Activated CD4-positive, alpha-beta T cell treated with anti-CD3 and anti-CD28 coated beads for 48 hours (primary cell): ENCODE measurements around the gene CD58.
"Not testable (repeated sequence)": the region's sequence is repeated elsewhere in the genome, so short reads cannot be mapped to it uniquely, and the experiment has no call there.

Experiments
- DNase-seq: peaks from one replicate; pipeline ENCODE4 v3.0.0-alpha.2; 2020

The CD58 gene

DNA sequence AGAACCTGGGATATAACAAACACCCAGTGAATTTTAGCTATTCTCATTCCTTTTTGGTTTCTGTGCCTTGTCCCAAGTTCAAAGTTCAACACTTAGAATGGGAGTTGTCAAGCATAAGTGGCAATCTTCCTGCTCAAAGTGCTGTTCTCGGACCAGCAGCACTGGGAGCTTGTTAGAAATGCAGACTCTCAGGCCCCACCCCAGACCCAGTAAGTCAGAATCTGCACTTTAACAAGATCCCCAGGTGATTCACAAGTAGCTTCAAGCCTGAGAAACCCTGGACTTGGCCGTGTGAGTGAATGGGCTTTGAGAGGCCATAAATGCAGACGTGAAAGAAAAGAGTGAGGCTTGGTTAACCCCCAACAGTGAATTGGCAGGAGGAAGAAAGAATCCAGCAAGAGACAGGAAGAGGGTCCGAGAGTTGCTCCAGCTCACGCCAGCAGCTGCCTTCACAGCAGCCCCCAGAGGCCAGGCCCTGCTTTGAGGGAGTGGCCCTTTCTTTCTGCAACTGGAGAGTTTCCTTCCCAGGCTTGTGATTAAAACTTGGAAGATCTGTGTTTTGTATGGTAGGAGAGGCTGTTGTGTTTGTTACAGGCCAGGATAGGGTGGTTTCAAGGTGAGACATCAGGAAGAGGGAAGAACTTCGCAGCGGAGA lies 21.3 kb upstream of the CD58 start:
- DNase-seq = not testable (repeated sequence)

DNA sequence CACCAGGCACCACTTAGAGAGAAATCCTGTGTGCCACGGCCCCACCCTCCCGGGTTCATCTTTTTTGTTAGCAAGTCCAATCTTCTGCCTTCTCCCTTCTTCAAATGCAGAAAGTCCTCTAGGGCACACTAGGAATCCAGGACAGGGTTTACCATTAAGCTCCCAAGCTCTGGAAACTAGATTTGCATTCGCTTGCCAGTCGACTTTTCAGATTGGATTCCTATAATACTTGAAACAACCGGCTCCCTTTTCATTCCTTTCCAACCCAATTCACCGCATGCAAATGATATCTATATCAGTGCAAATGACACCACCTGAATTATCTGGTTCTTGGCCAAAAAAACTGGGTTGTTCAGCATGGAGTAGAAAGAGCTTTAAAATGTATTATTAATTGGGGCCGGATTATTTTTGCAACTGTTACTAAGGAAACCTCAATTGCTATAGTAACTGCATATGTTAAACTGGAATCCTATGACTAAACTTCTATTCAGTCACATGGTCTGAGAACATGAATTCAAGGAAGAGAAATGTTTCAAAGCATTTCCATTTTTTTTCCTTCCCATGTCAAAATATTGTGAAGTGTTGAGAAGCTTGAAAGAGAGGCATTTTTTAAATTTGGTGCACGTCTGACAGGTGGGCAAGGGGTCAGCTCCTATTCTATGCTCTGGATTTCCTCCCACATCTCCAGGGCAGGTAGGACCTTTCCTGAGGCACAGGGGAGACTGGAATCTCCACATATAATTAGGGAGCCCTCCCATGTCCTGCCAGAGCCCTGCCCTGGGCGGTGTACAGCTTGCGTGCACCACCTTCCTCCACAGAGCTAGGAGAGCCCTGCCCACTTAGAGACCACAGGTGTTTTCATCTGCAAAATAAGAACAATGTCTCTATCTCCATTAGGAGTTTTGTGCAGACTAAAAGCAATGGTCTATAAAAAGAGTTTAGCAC lies 20.5 kb upstream of the CD58 start:
- not testable (repeated sequence) for DNase-seq

DNA sequence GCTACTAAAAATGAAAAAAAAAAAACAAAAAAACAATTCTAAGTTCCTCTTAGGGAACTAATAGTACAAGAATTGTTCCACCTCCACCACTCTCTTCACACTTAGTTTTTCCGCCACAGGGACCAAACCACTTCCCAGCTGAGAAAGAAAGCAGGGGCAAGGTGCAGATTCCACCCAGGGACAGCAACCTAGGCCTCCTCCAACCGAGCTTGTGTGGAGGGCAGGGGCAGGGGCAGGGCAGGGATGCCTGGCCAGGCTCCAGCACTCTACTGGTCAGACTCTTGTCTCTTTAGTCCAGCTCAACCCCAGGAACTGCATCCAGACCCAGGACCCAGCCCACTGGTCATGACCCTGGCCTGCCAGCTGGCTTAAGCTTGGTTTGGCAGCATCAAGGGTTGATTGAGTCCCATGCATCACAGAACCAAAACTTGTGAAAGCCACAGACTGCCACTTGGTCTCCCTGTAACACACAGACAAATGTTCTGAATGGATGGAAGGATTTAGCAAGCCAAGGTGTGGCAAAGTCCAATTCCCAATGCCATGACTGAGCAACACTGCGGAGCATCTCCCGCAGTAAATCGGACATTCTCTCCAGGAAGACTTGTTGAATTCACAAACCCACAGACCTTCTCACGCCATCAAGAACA lies 19.7 kb upstream of the CD58 start:
- DNase-seq = not testable (repeated sequence)

DNA sequence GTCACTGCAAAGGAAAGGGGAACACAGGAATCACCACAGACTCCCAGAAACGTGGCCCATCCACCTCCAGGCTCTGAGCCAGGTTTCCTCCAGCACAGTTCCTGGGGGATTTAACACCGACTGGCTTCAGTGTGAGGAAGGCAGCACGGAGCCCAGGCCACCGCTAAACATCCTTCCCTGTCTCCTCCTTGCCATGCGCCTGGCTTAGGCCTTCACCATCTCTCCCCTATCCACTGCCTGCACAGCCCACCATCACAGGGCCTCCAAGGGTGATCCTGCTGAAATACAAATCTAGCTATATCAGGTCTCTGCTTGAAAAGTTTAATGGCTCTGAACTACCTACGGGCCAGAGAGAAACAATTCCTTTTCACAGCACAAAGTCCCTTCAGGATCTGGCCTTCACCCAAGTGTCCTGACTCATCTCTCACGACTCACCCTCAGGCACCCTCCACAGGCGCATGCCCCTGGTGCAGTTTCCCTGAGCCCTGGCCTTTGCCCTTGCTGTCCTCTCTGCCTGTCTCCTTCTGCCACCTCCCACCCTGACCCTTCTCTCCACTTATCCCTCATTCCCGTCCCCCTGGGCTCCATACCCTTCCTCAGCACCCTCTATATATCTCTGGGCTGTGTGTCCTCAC lies 18.4 kb upstream of the CD58 start:
- DNase-seq = peak; percentile 36

DNA sequence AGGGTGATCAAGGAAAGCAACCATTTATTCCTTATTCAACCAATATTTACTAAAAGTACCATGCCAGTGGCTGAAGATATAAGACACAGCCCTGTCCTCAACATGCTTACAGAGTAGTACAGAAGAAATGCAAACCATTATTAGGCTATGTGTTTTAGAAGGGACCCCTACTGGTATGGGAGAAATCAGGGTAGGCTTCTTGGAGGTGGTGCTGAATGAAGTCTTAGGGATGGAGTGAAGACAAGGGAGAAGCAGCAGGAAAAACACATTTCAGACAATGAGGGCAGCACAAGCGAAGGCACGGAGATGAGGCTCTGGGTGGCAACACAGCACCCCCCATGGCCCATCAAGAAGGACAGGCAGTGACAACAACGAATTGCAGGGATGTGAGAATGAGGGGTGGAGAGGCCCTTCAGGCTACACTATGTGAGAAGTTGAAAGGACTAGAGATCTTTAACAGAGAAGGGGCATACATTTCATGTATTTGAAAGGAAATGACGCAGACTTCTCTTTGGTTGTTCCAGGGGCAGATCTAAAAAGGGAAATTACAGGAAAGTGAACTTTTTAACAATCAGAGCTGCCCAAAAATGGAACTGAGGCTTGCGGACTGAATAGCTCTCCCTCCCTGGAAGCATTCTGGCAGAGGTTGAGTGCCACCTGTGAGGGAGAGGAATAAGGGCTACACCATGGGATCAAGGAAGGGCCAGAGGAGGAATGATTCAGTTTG lies 16.8 kb upstream of the CD58 start:
- DNase-seq = no peak

DNA sequence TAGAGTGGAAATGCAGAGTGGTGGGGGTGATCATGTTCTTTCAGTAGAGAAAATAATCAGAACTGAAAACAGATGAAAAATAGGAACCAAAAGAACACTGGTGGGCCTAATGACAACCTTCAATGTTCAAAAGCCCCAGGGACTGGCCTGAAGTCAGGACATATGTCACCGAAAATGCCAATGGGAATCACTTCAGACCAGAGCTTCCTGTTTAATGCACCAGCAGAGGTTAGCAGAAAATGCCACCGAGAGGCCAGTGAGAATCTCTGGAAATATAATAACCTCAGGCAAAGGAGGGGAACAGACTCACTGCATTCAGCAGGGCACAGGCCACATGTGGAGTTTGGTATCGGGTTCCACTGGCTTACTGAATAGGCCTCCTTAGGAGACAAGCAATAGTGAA lies 15.9 kb upstream of the CD58 start:
- no peak for DNase-seq

DNA sequence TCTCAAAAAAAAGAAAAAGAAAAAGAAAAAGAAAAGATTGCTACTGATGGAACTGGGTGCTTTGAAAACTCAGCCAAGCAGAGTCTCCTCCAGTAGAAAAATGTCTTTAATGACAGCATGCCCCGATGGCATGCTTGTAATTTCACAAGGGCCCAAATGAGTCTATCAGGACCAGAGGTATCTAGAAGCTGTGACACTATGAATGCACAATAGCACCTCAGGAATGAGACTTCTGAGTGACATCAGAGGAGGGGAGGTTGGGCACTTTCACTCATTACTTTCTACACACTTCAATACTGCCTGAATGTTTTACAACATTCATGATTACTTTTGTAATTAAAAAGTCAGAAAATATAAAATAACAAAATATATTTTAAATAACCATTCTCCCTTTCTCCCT lies 15.1 kb upstream of the CD58 start:
- no peak for DNase-seq

DNA sequence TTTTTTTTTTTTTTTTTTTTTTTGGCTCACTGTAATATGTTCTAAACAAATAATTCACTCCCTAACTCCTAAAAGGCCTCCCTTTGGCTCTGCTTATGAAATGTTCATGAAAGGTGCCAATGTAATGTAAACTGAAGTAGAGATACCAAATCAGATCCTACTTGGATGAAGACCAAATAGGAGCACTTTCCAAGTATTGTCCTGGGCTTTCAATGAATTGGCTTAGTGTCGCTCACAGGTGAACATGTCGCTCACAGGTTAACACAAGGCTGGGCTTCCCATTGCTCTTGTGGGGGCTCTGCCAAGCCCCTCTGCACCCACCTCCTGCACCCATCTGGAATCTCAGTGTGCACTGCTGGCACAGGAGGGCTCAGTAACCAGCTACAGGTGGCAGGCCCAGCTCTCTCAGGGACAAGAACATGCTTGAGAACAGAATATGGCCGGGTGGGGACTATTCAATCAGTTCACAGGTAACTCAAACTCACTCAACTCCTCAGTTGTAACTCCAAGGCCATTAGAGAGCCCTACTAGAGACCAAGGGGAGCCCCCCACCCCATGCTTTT lies 10.6 kb upstream of the CD58 start:
- no peak for DNase-seq

DNA sequence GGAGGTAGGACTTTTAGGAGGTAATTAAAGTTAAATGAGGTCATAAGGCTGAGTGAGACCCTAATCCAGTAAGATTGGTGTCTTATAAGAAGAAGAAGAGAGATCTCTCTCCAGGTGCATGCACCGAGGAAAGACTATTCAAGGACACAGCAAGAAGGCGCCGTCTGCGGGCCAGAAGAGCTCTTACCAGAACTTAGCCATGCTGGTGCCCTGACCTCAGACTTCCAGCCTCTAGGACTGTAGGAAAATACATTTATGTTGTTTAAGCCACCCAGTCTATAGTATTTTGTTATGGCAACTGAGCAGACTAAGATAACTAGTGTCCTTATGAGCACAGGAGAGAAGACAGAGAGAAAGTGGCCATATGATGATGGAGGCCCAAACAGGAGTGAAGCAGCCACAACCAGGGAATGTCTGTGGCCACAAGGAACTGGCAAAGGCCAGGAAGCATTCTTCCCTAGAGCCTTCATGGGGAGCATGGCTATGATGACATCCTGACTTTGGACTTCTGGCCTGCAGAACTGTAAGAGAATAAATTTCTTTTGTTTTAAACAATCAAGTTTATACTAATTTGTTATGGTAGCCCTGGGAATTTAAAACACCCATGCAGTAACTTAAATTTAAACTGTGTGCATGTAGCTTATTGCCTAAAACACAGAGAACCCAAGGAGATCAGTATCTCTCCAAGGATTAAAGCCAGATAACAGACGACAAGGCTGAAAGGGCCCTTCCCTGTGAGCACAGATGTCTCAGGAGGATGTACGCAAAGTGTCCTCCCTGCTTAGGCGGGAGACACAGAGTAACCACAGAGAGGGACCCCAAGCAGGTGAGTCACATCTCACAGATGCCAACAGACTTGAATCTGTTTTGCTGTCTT lies 9.9 kb upstream of the CD58 start:
- no peak for DNase-seq

DNA sequence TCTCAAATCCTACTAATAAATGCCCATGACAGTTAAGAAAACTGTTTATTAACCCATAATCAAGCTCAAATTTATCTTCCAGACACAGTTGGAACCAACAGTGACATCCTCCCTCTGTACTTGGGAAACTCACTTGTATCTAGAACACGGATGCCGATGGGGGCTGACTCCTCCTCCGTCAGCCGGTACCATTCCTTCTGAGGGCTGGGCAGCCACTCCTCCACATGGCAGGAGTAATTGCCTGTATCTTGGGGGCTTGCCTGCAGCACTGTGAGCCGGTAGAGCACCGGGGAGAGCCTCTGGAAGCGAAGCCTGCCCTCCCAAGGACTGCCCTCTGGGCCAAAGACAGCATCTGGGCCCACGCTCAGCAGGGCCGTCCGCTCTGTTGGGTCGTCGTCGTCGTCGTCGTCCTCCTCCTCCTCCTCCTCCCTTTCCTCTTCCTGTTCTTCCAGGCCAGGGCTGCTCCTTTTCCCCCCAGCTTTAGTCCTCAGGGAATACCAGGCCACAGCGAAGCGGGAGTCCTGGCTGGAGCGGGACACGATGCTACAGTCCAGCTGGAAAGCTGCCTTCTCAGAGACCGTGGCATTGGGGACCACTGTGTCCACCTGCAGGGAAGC lies 8.5 kb upstream of the CD58 start:
- no peak for DNase-seq

DNA sequence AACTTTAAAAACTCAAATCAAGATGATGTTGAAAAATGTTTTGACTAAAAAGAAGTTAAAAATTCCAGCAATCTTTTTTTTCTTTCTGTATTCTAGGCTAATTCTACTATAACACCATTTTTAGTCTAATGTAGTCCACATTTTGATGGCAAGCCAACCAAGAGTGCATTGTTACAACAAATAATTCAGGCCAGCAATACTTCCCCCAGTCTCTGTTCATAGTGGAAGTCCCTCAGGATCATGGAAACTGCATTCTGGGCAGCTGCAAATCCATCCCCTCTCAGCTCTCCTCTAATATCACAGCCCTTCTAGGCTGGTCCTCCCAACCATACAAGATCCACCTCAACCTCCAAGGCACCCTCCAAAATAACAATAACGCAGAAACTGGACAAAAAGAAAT lies 7.8 kb upstream of the CD58 start:
- no peak for DNase-seq

DNA sequence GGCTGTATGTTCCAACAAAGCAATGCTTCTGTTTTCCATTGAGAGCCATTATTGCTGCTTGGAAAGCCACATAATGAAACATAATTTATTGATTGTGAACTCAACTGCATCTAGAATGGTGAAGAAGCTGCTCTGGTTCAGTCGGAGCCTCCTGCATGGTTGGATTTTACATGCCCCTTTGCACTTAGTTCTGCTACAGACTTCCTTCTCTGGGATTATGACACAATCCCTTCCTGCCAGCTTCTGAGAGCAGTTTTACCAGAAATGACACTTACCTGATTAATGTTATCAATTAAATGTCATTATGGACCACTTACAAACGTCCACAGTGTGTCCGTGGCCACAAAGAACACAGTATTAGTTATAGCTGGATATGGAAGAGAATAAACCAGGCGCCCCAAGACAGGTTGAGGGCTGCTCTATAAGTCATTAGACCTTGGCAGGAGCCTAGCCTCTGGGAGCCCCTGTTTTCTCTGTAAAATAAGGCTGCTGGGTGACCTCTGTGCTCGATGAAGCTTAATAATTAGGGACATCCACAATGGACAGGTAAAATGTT lies 7.0 kb upstream of the CD58 start:
- no peak for DNase-seq

DNA sequence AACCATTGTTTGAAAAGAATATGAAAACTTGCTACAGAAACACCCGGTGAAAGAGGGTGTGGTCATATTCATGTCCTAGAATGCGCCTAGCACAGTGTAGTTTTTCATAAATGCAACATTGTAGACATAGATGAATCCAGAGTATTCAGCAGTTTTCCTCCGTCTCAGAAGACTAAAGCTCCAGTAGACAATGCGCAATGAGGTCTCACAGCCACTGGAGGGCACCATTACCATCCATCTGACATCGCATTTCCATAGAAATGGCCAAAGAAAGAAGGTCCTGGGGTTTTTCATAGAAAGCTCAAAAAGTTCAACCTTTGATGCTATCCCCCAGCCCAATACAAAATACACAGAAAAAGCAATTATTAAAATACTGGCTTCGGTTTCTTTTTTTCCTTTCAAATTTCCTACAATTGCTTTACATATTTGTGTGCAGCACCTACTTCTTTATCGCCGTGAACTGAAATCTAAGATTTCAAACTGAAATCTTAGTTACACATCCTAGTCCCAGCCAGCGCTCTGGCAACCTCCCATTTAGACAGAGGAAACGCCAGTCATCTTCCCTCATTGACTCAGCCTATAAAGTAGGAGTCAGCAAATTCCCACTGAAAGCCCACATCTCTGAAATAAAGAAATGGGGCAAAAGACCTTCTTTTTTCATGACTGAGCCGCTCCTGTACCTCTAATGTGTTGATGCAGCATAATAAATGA lies 3.9 kb upstream of the CD58 start:
- peak; percentile 70 for DNase-seq

DNA sequence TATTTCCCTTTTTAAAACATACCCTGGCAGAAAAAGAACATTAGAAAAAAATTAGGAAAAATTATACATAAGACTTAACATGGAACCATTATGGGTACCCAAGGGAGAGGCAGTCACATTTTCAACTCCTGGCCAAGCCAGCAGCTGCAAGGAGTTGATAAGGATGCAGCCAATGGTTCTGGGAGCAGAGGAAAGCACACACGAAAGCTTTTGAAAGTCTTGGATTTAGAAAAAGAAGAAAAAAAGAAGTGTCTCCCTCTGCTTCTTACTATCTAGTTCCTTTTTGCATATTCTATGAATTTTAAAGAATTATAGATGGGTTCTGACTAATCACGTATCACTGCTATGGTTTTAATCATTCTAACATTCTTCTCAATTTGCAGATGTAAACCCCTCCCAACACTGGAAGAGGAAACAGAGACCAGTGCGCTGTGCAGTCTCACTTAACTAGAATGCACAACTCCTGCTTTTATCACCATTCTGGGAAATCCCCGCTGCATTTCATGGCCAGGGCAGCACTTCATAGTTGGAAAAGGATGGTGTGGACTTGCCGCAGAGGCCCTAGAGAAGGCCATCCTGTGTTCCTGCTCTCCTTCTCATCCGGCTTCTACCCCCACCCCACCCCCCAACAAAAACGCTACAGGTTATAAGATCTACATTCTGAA lies 2.7 kb upstream of the CD58 start:
- DNase-seq = no peak

DNA sequence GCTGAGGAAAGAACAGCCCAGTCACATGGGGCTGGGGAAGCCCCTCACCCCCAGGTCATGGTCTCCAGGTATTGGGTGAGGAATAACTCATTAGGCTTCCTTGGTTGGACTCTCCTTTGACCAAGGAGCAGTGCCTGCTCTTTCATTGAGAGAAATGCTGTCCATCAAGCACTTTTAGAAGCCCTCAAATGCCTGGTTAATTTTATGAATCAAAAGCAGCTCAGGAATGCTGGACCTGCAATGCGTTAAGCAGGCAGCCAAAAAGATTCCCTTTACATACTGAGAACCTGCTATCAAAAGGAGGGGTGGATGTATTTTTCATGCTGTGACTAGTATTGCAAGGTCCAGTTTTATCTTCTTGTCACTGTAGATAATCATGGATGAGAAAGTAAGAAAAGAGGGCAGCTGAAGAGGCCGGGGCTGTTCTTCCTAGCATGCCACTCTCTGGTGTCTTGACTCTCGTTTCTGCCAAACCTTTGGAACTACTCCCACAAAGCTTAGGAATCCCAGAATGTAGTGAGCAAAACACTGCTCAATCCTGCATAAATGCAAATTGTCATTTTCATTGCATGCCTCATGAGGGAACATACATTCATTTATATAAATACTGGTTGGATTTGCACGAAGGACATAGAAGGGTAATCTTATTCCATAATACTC lies 2.1 kb upstream of the CD58 start:
- DNase-seq = no peak

DNA sequence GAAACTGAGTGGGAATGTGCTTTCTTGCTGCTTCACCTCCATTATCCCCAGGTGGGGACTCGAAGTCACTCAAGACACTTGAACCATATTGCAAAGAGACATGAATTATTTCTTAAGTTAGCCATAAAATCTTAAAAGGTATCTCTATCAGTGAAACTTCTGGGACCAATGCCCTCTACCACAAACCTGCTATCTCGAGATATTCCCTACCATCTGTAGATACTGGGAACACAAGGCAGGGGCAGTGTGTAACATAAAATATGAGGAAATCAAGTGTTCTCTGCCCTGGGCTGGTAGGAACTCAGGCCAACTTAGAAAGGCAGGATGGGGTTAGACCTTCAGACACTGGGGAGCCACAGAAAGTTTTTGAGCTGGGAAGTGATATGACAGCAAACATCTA lies 1.3 kb upstream of the CD58 start:
- DNase-seq = no peak

DNA sequence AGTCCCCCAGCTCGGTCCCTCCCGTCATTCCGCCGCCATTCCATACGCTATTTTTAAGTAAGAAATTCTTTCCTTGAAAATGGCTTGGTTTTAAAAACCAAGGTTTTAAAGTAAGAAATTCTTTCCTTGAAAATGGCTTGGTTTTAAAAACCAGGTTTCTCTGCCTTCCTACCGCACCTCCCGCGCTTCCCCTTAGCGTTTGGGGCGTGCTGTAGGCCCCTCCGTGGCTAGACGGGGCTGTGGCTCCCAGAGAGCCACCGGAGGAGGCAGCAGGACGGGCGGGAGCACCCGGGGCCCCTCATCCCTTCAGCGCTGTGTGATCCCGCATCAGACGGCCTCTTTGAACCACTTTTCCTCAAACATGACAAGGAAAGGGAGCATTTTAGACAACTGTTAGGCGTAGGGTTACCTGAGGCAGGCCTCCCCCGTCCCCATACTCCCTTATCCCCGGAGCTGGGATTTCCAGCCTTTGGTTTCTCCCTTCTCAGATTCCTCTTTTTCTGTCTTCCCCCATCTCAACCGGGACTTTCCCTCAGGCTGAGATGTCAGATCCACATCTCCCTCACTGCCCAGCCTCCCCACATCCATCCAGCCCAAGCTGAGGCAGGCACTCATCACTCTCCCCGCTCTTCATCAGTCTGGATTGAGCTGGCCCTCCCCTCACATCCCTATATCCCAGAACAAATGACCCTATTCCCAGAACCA lies 541 bp upstream of the CD58 start:
- DNase-seq = no peak

DNA sequence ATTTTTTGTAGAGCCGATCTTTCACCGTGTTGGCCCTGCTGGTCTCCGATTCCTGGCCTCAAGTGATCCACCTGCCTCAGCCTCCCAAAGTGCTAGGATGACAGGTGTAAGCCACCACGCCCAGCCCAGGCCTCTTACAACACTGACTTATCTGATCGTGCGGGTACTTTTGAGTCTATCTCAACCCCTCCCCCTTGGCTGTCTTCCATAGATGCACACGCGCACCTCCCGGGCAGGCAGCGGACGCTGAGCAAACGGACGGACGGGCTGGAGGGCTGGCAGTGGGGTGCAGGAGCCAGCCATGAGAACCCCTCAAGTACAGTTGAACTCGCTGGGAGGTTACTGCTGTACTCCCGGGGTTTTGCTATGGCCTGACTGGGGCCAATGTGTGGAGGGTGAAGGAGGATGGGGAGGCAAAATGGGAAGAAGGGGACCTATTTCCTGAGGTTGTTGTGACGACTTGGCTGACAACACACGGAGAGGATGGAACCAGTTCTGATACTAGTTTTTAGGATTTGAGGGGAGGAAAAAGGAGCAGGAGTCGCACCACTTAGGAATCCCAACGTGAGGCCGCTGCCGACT lies 959 bp downstream of the CD58 start:
- DNase-seq = peak; percentile 56
